Measurements from ENCODE around the gene SNCAIP.

DNA sequence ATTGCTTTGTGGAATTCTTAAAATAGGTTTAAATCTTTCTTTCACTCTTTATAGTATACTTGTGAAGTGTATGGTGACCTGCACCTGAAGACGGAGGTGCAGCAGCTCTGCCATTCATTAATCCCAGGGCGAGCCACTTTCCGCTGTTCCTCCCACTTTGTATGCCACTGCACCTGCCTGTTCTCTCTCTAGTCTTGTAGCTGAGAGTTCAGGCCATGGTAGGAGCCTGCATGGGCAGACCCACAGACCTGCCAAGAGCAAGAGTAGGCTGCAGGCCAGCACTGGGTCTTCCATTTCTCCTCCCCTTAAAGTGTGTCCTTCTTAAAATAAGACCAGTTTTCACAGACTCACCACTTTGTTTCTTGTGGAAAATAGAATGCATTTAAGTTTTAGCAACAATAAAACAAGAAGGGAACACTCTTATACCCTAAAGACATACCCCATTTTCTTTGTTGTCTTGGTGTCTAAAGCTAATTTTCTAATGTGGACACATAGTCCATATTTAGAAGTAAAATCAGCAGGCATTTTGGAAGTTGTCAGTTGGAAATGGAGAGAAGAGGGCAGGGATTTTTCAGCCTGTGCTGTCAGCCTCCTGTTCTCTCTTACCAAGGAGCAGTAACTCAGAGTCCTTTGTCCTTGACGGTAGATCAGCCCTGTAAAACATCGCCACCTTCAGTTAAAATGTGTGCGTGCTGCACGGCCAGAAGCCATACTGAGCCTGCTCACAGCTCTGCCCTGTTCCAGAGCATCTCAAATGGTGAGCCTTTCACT, 103.2 kb downstream of the SNCAIP start:
- TF ChIP-seq, protein P1, sequence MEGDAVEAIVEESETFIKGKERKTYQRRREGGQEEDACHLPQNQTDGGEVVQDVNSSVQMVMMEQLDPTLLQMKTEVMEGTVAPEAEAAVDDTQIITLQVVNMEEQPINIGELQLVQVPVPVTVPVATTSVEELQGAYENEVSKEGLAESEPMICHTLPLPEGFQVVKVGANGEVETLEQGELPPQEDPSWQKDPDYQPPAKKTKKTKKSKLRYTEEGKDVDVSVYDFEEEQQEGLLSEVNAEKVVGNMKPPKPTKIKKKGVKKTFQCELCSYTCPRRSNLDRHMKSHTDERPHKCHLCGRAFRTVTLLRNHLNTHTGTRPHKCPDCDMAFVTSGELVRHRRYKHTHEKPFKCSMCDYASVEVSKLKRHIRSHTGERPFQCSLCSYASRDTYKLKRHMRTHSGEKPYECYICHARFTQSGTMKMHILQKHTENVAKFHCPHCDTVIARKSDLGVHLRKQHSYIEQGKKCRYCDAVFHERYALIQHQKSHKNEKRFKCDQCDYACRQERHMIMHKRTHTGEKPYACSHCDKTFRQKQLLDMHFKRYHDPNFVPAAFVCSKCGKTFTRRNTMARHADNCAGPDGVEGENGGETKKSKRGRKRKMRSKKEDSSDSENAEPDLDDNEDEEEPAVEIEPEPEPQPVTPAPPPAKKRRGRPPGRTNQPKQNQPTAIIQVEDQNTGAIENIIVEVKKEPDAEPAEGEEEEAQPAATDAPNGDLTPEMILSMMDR (IDR thresholded peaks at IDR 0.05) = peak in 5 of 7 experiments; percentile 44 to 64 (median 61)
- TF ChIP-seq POLR2AphosphoS5 (IDR thresholded peaks at IDR 0.05) (no peak), EP300 (IDR thresholded peaks at IDR 0.05) (no peak), POLR2A (IDR thresholded peaks at IDR 0.05) (no peak)

Data from stomach (tissue), 4 donors.